ENCODE data around the gene KCNH3. TPM values are rescaled to one million over a fixed set of nuclear protein-coding genes. Genes with fewer than 3 reads are reported as not detected.

Gene KCNH3
- total and polyA plus RNA-seq, 2 of the 4 experiments (the other 2 are of a cell fraction): 0.10 TPM; not detected in 1

GRCh38 chr12:49580572-49581535 is 42.0 kb downstream of the KCNH3 start:
- DNase-seq (peak; percentile 77), ATAC-seq (ENCODE audit: low read depth) (peak; percentile 97)
- in situ Hi-C loops (cut with MboI; ENCODE audit: low sequenced_read_pairs): no loop called here
- Histone ChIP-seq H3K9ac (ENCODE audit: low read depth, low read length) (no peak overlapping the region), H3K56ac (ENCODE audit: extremely low read depth, insufficient read depth, low read length) (no peak overlapping the region), H3K36me3 (ENCODE audit: control insufficient read depth, insufficient read depth, low read length) (peaks cover 2% of the 10 kb centered on the region), H4K8ac (ENCODE audit: low read depth in 2 of 2, low read length in 2 of 2) (no peak overlapping the region; a peak in 1 of 4 replicates), H2BK15ac (ENCODE audit: low read depth, low read length) (no peak overlapping the region), H3K23ac (ENCODE audit: low read depth, low read length) (no peak overlapping the region), H2BK5ac (ENCODE audit: low read depth, low read length, poor library complexity, severe bottlenecking) (no peak overlapping the region), H3K4me3 (ENCODE audit: insufficient read depth, low read depth, low read length) (no peak overlapping the region), H2BK120ac (ENCODE audit: low read depth, low read length) (no peak overlapping the region), H3K27me3 (ENCODE audit: control insufficient read depth, insufficient read depth, low read length) (no peaks in the 10 kb centered on the region), H2AK5ac (ENCODE audit: low read depth, low read length) (no peak overlapping the region), H2AK9ac (replicated peaks; ENCODE audit: low read depth, low read length, poor library complexity) (peak overlapping the region; percentile 63), H3K79me1 (ENCODE audit: low read depth in 1 of 2, low read length in 2 of 2) (peaks cover 0 to 16% of the 10 kb centered on the region in 2 experiments; a peak in 3 of 4 replicates), H3K4me2 (ENCODE audit: low read depth, low read length) (no peak overlapping the region), H3K4ac (ENCODE audit: low read depth, low read length) (no peak overlapping the region), H4K91ac (ENCODE audit: insufficient read depth, low read depth, low read length) (no peak overlapping the region), H3K14ac (replicated peaks; ENCODE audit: low read depth, low read length) (no peak overlapping the region), H4K5ac (ENCODE audit: low read depth, low read length) (no peak overlapping the region), H2AFZ (replicated peaks; ENCODE audit: low read length, poor library complexity) (peak overlapping the region; percentile 54), H2BK20ac (ENCODE audit: low read depth, low read length) (no peak overlapping the region), H3K9me3 (ENCODE audit: control insufficient read depth, insufficient read depth, low read length) (no peaks in the 10 kb centered on the region), H4K20me1 (ENCODE audit: insufficient read depth, low read length) (peaks cover 9% of the 10 kb centered on the region), H3K4me1 (ENCODE audit: control insufficient read depth, insufficient read depth, low read length) (peaks cover 2% of the 10 kb centered on the region; the same call in 1 of the 2 replicates), H3K27ac (ENCODE audit: insufficient read depth, low read length) (no peak overlapping the region), H3K9me1 (ENCODE audit: insufficient read depth, low read length) (no peaks in the 10 kb centered on the region), H3K18ac (ENCODE audit: low read depth, low read length) (no peak overlapping the region)
- BruUV-seq (replicated peaks): no TSS peak
- dilution Hi-C loops (cut with HindIII; ENCODE audit: low sequenced_read_pairs, unreplicated experiment): no loop called here
- ChIA-PET POLR2A (ENCODE audit: unreplicated experiment) (no interaction called here), CTCF (interaction anchor here (0.6 to 5.4 kb wide), 11 partner anchors 9 to 292 kb away, joined by 3 to 36 read pairs (median 5); partner anchors contain the start of gene DNAJC22)
- TF ChIP-seq USF2 (IDR thresholded peaks at IDR 0.05; ENCODE audit: low read depth, low read length): no peak
- TF ChIP-seq SMC3 (IDR thresholded peaks at IDR 0.05; ENCODE audit: low read depth, low read length): peak; percentile 83
- TF ChIP-seq RAD21 (IDR thresholded peaks at IDR 0.05; ENCODE audit: low read length): peak; percentile 89
- TF ChIP-seq MAFK (IDR thresholded peaks at IDR 0.05; ENCODE audit: low read depth, low read length): no peak
- TF ChIP-seq RCOR1 (IDR thresholded peaks at IDR 0.05; ENCODE audit: insufficient replicate concordance, low read length): peak; percentile 49
- peak; percentile 84 for TF ChIP-seq CTCF (conservative IDR thresholded peaks at IDR 0.05; ENCODE audit: low read depth, low read length)
- WGBS, 2 experiments (ENCODE audit: extremely low coverage in 2 of 2, insufficient read length in 1 of 2): 30% methylated on average over 2 of the region's 8 CpGs; no CpG with 5 or more reads in 1 of the 2 experiments
- intact Hi-C loops (cut with micrococcal nuclease): loop anchor here (1.0 to 5.0 kb wide), 4 partner anchors 69 to 292 kb away; no protein-coding TSS in a partner anchor
